Peyer's patch (tissue), 4 donors: ENCODE results near the gene RTN4R.

Source experiments
- CTCF ChIP-seq, 6 experiments: fragments of 450-650 bp in 4 of 6; fragments of 200-600 bp in 2 of 6; sonication (generic) in 1 of 6; IDR thresholded peaks; one replicate each; pipeline ENCODE4 v1.5.1; 2017 to 2019; ENCODE audit warnings: antibody characterized with exemption in 6 of 6, mild to moderate bottlenecking in 3 of 6, moderate library complexity in 1 of 6
- POLR2A ChIP-seq, 2 donors: fragments of 450-650 bp; IDR thresholded peaks; one replicate each; pipeline ENCODE4 v1.5.1; 2017; ENCODE audit warnings: antibody characterized with exemption in 2 of 2, mild to moderate bottlenecking in 2 of 2, moderate library complexity in 2 of 2

- TF ChIP-seq CTCF (IDR thresholded peaks at IDR 0.05) (no peak), POLR2A (IDR thresholded peaks at IDR 0.05) (no peak)
Measured at GRCh38 chr22:20316844-20317401, 48.8 kb upstream of the RTN4R start.
